Lower leg skin (tissue), 3 donors: ENCODE results near the gene TPRA1.

ENCODE experiments used
- CTCF ChIP-seq, 3 donors: fragments of 450-650 bp; IDR thresholded peaks; one replicate each; pipeline ENCODE4 v1.5.1; 2016; ENCODE audit warnings: antibody characterized with exemption in 3 of 3, mild to moderate bottlenecking in 3 of 3, moderate library complexity in 2 of 3
- POLR2A ChIP-seq, 2 donors: fragments of 450-650 bp; IDR thresholded peaks; one replicate each; pipeline ENCODE4 v1.6.1; 2016 to 2017; ENCODE audit warnings: antibody characterized with exemption in 2 of 2, mild to moderate bottlenecking in 1 of 2, moderate library complexity in 1 of 2

DNA sequence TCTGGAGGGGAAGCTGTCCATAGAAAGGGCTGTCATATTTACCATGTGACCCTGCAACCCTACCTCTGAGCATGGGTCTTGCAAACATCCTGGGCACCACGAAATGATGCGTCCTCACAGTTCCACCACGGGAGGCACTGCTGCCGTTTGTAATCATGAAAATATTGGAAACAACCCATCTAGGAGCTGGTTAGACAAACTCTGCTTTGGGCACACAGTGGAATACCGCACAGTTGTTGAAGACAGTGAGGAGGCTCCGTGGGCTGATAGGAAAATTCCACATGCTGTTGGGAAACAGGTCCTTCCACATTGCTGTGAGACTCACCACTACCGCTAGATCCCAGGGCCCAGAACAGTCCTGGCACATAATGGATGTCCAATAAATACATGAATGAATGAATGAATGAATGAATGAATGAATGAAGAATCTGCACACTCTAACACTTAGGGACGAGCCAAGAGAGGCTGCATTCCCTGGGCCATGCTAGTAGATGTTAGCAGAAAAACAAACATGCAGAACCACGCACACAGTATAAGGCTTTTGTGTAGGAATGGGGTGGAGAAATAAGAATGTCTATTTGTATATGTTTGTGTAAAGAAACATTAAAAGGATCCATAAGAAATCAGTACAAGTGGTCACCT, 40.6 kb downstream of the TPRA1 start:
- TF ChIP-seq POLR2A (IDR thresholded peaks at IDR 0.05): no peak
- TF ChIP-seq CTCF (IDR thresholded peaks at IDR 0.05): no peak
